ENCODE results near the gene DPEP1.
"Not testable (repeated sequence)": the region's sequence is repeated elsewhere in the genome, so short reads cannot be mapped to it uniquely, and the experiment has no call there.

The DPEP1 gene

GRCh38 chr16:89671565-89671964 is 58.1 kb downstream of the DPEP1 start:
- not testable (repeated sequence) for H3K9me3 Mint-ChIP-seq; H3K36me3 Mint-ChIP-seq (ENCODE audit: low read depth); DNase-seq (ENCODE audit: low spot score); H3K27ac Mint-ChIP-seq; H3K4me1 Mint-ChIP-seq (ENCODE audit: low read depth); H3K4me3 Mint-ChIP-seq; H3K27me3 Mint-ChIP-seq (ENCODE audit: low read depth)

- Mint-ChIP-seq H3K27ac (no peak overlapping the region), H3K4me1 (ENCODE audit: low read depth) (peaks cover 2% of the 10 kb centered on the region), H3K36me3 (ENCODE audit: low read depth) (peaks cover 4% of the 10 kb centered on the region), H3K27me3 (ENCODE audit: low read depth) (no peaks in the 10 kb centered on the region), H3K4me3 (no peak overlapping the region), H3K9me3 (no peaks in the 10 kb centered on the region)
- DNase-seq (ENCODE audit: low spot score), result no peak
Measured at GRCh38 chr16:89672177-89672941, 58.9 kb downstream of the DPEP1 start.

DNA sequence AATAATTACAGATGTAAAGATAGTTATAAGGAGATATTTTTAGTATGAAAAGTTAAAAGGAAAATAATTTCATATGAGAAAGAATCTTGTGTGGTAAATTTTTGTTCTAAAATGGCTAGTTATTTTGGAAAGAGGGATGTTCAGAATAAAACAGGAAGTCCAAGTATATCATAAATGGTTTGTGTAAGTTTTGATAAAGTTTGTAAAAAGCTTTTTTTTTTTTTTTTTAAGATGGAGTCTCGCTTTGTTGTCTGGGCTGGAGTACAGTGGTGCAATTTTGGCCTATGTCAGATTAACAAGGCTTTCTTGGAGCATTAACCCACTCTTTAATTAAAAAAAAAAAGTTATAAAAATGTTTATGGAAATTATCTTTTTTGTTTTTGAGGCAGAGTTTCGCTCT is 64.8 kb downstream of the DPEP1 start:
- H3K27me3 Mint-ChIP-seq (ENCODE audit: low read depth), result no peaks in the 10 kb centered on the region
- no peak overlapping the region for H3K27ac Mint-ChIP-seq
- H3K36me3 Mint-ChIP-seq (ENCODE audit: low read depth), result peaks cover 5% of the 10 kb centered on the region
- H3K4me3 Mint-ChIP-seq, result no peak overlapping the region
- H3K9me3 Mint-ChIP-seq, result no peaks in the 10 kb centered on the region
- no peak for DNase-seq (ENCODE audit: low spot score)
- H3K4me1 Mint-ChIP-seq (ENCODE audit: low read depth), result no peaks in the 10 kb centered on the region

DNA sequence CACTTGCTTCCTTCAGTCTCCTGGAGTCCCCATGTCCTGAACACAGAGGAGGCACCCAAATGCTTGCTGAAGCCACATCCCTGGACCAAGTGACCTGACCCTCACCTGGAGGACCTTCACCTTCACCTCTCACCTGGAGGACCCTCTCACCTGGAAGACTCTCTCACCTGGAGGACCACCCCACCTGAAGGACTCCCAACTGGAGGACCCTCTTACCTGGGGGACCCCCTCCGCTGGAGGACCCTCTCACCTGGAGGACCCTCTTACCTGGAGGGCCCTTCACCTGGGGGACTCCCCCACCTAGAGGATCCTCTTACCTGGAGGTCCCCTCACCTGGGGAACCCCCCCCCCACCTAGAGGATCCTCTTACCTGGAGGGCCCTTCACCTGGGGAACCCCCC is 72.5 kb downstream of the DPEP1 start:
- peak overlapping the region; percentile 44 for H3K4me3 Mint-ChIP-seq
- peaks cover 9% of the 10 kb centered on the region for H3K4me1 Mint-ChIP-seq (ENCODE audit: low read depth)
- no peak overlapping the region for H3K27ac Mint-ChIP-seq
- peaks cover 29% of the 10 kb centered on the region for H3K36me3 Mint-ChIP-seq (ENCODE audit: low read depth)
- H3K27me3 Mint-ChIP-seq (ENCODE audit: low read depth), result no peaks in the 10 kb centered on the region
- no peaks in the 10 kb centered on the region for H3K9me3 Mint-ChIP-seq
- no peak for DNase-seq (ENCODE audit: low spot score)

DNA sequence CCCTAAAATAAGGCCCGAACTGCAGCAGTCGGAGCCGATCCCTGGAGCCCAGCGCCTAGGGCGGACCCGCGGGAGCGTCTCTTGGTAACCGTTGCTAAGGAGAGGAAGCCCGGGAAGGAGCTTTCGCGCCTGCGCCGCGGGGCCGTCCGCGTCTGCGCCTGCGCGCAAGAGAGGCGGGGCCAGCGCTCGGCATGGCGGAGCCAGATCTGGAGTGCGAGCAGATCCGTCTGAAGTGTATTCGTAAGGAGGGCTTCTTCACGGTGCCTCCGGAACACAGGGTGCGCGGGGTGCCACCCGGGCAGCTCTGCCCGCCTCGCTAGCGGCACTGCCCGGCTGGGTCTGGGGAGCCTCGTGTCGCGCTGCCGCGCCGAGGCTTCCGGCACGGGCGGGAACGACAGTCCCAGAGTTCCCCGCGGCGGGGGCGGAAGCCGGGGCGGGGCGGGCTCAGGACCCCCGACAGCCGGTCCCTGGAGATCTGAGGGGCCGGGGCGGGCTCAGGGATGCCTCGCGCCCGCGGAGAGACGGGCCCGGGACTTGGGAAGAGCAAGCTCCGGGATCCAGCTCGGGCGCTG is 73.2 kb downstream of the DPEP1 start, which contains the start of gene CDK10:
Gene CDK10, plus strand, starts transcription at position 170 of the 572 bp plus-strand sequence. Its CDS starts 22 bp downstream, at position 192.
- DNase-seq (ENCODE audit: low spot score), result peak; percentile 93
- Mint-ChIP-seq H3K4me1 (ENCODE audit: low read depth) (peaks cover 9% of the 10 kb centered on the region), H3K27ac (peak within 1 kb of the TSS; percentile 92), H3K27me3 (ENCODE audit: low read depth) (no peaks in the 10 kb centered on the region), H3K4me3 (peak within 1 kb of the TSS; percentile 95), H3K9me3 (no peaks in the 10 kb centered on the region), H3K36me3 (ENCODE audit: low read depth) (peaks cover 31% of the 10 kb centered on the region)

GRCh38 chr16:89687092-89687940 is 73.9 kb downstream of the DPEP1 start:
- Mint-ChIP-seq H3K4me3 (peak overlapping the region; percentile 88), H3K9me3 (no peaks in the 10 kb centered on the region), H3K27ac (peak overlapping the region; percentile 72), H3K27me3 (ENCODE audit: low read depth) (no peaks in the 10 kb centered on the region), H3K4me1 (ENCODE audit: low read depth) (peaks cover 9% of the 10 kb centered on the region), H3K36me3 (ENCODE audit: low read depth) (peaks cover 31% of the 10 kb centered on the region)
- no peak for DNase-seq (ENCODE audit: low spot score)

Measured in T-helper 2 cell treated with Interferon-gamma antibody and Interleukin-4, amounts not matched to agents 5 μg/mL and 100 μg/mL, for 36 hours (primary cell).